ENCODE measurements around the gene POU6F1. TPM values are rescaled to one million over a fixed set of nuclear protein-coding genes. Genes with fewer than 3 reads are reported as not detected.

The POU6F1 gene
- total RNA-seq, 1 experiment from 2014 or later: 5.3 TPM

- Mint-ChIP-seq H3K27me3 (ENCODE audit: insufficient read depth, unreplicated experiment) (no peaks in the 10 kb centered on the region), H3K4me1 (ENCODE audit: low read depth, unreplicated experiment) (no peaks in the 10 kb centered on the region), H3K9me3 (ENCODE audit: unreplicated experiment) (no peaks in the 10 kb centered on the region), H3K27ac (ENCODE audit: unreplicated experiment) (no peak overlapping the region), H3K4me3 (ENCODE audit: unreplicated experiment) (no peak overlapping the region), H3K36me3 (ENCODE audit: insufficient read depth, unreplicated experiment) (peaks cover 72% of the 10 kb centered on the region)
- H3K27me3 ChIP-seq (replicated peaks; ENCODE audit: control insufficient read depth, insufficient read depth, low read length): no peaks in the 10 kb centered on the region
- no peak for DNase-seq
- no peak for TF ChIP-seq CTCF (IDR thresholded peaks at IDR 0.05; ENCODE audit: insufficient read depth in 1 of 2, low read depth in 1 of 2, low read length in 1 of 2, severe bottlenecking in 1 of 2, unreplicated experiment in 1 of 2)
- no peak overlapping the region for H3K4me3 ChIP-seq (ENCODE audit: low read depth, low read length)
- no peaks in the 10 kb centered on the region for H3K9me3 ChIP-seq
- H3K4me1 ChIP-seq: no peaks in the 10 kb centered on the region
- no peaks in the 10 kb centered on the region; the same call in none of the 2 replicates for H3K36me3 ChIP-seq (ENCODE audit: control insufficient read depth, insufficient read depth, low read length)
- BruUV-seq (replicated peaks): no TSS peak
- intact Hi-C loops (cut with micrococcal nuclease; ENCODE audit: unreplicated experiment): no loop called here
- CTCF ChIA-PET: interaction anchor here (0.8 kb wide), 1 partner anchor 86 kb away, joined by 3 read pairs; no protein-coding TSS in a partner anchor
- POLR2A ChIA-PET: no interaction called here
These were observed 36.7 kb upstream of the POU6F1 start for GRCh38 chr12:51254536-51254935.

- H3K27me3 Mint-ChIP-seq (ENCODE audit: insufficient read depth, unreplicated experiment): no peaks in the 10 kb centered on the region
- POLR2A ChIA-PET: interaction anchor here (0.5 kb wide), 1 partner anchor 254 kb away, joined by 3 read pairs; no protein-coding TSS in a partner anchor
These were observed 35.4 kb upstream of the POU6F1 start for GRCh38 chr12:51253276-51253675.

GRCh38 chr12:51247523-51248206, 29.8 kb upstream of the POU6F1 start:
- H3K27me3 ChIP-seq (replicated peaks; ENCODE audit: control insufficient read depth, insufficient read depth, low read length): no peaks in the 10 kb centered on the region
- peaks cover 81% of the 10 kb centered on the region for H3K36me3 Mint-ChIP-seq (ENCODE audit: insufficient read depth, unreplicated experiment)
- CTCF ChIA-PET: interaction anchor here (2.2 kb wide), 1 partner anchor 9 kb away, joined by 6 read pairs; the partner anchor contains the start of gene DAZAP2

More at GRCh38 chr12:51253276-51253675, 35.4 kb upstream of the POU6F1 start:
- BruUV-seq (replicated peaks): no TSS peak
- H3K4me1 Mint-ChIP-seq (ENCODE audit: low read depth, unreplicated experiment): no peaks in the 10 kb centered on the region
- Histone ChIP-seq H3K9me3 (no peaks in the 10 kb centered on the region), H3K4me3 (ENCODE audit: low read depth, low read length) (no peak overlapping the region), H3K4me1 (no peaks in the 10 kb centered on the region), H3K27me3 (replicated peaks; ENCODE audit: control insufficient read depth, insufficient read depth, low read length) (no peaks in the 10 kb centered on the region), H3K36me3 (ENCODE audit: control insufficient read depth, insufficient read depth, low read length) (no peaks in the 10 kb centered on the region; the same call in none of the 2 replicates)
- intact Hi-C loops (cut with micrococcal nuclease; ENCODE audit: unreplicated experiment): no loop called here
- no peak overlapping the region for H3K27ac Mint-ChIP-seq (ENCODE audit: unreplicated experiment)
- no peaks in the 10 kb centered on the region for H3K9me3 Mint-ChIP-seq (ENCODE audit: unreplicated experiment)
- H3K36me3 Mint-ChIP-seq (ENCODE audit: insufficient read depth, unreplicated experiment): peaks cover 76% of the 10 kb centered on the region
- no peak overlapping the region for H3K4me3 Mint-ChIP-seq (ENCODE audit: unreplicated experiment)
- TF ChIP-seq CTCF (IDR thresholded peaks at IDR 0.05; ENCODE audit: insufficient read depth in 1 of 2, low read depth in 1 of 2, low read length in 1 of 2, severe bottlenecking in 1 of 2, unreplicated experiment in 1 of 2): no peak
- no peak for DNase-seq
- CTCF ChIA-PET: interaction anchor here (0.7 to 1.1 kb wide), 3 partner anchors 17 to 171 kb away, joined by 3 read pairs; partner anchors contain the start of gene SMAGP

More at GRCh38 chr12:51247523-51248206, 29.8 kb upstream of the POU6F1 start:
- intact Hi-C loops (cut with micrococcal nuclease; ENCODE audit: unreplicated experiment): no loop called here
- Mint-ChIP-seq H3K4me3 (ENCODE audit: unreplicated experiment) (no peak overlapping the region), H3K4me1 (ENCODE audit: low read depth, unreplicated experiment) (no peaks in the 10 kb centered on the region), H3K9me3 (ENCODE audit: unreplicated experiment) (no peaks in the 10 kb centered on the region), H3K27me3 (ENCODE audit: insufficient read depth, unreplicated experiment) (no peaks in the 10 kb centered on the region), H3K27ac (ENCODE audit: unreplicated experiment) (no peak overlapping the region)
- Histone ChIP-seq H3K4me3 (ENCODE audit: low read depth, low read length) (no peak overlapping the region), H3K36me3 (ENCODE audit: control insufficient read depth, insufficient read depth, low read length) (peaks cover 4% of the 10 kb centered on the region), H3K9me3 (no peaks in the 10 kb centered on the region), H3K4me1 (no peaks in the 10 kb centered on the region)
- BruUV-seq (replicated peaks): no TSS peak
- DNase-seq: no peak
- no peak for TF ChIP-seq CTCF (IDR thresholded peaks at IDR 0.05; ENCODE audit: insufficient read depth in 1 of 2, low read depth in 1 of 2, low read length in 1 of 2, severe bottlenecking in 1 of 2, unreplicated experiment in 1 of 2)
- POLR2A ChIA-PET: no interaction called here

Data from Caco-2 (cell line).